Measurements from ENCODE around the gene ATP7B. TPM values are rescaled to one million over a fixed set of nuclear protein-coding genes. Genes with fewer than 3 reads are reported as not detected.

ATP7B gene
- total and polyA plus RNA-seq, 2 experiments from 2014 or later, result 2.2 to 12.8 TPM

GRCh38 chr13:51995677-51996551 is 15.3 kb downstream of the ATP7B start:
- Histone ChIP-seq H3F3A (replicated peaks; ENCODE audit: low read depth) (no peaks in the 10 kb centered on the region), H3K79me2 (replicated peaks; ENCODE audit: insufficient read depth) (no peaks in the 10 kb centered on the region), H3K27ac (ENCODE audit: low read depth) (no peak overlapping the region), H3K4me3 (no peak overlapping the region), H4K20me1 (replicated peaks; ENCODE audit: insufficient read depth) (no peaks in the 10 kb centered on the region), H3K4me1 (ENCODE audit: insufficient read depth) (peaks cover 22% of the 10 kb centered on the region), H3K27me3 (ENCODE audit: insufficient read depth) (no peaks in the 10 kb centered on the region), H3K9me2 (ENCODE audit: insufficient read depth) (no peaks in the 10 kb centered on the region), H3K4me2 (no peak overlapping the region), H3K36me3 (ENCODE audit: insufficient read depth) (no peaks in the 10 kb centered on the region), H2AFZ (no peak overlapping the region)
- no peaks in the 10 kb centered on the region for H3K36me3 Mint-ChIP-seq (ENCODE audit: low read depth)
- peak; percentile 33 for DNase-seq (ENCODE audit: low spot score)
- H3K4me3 Mint-ChIP-seq, result no peak overlapping the region
- no peaks in the 10 kb centered on the region for H3K9me3 Mint-ChIP-seq
- TF ChIP-seq, protein P1, sequence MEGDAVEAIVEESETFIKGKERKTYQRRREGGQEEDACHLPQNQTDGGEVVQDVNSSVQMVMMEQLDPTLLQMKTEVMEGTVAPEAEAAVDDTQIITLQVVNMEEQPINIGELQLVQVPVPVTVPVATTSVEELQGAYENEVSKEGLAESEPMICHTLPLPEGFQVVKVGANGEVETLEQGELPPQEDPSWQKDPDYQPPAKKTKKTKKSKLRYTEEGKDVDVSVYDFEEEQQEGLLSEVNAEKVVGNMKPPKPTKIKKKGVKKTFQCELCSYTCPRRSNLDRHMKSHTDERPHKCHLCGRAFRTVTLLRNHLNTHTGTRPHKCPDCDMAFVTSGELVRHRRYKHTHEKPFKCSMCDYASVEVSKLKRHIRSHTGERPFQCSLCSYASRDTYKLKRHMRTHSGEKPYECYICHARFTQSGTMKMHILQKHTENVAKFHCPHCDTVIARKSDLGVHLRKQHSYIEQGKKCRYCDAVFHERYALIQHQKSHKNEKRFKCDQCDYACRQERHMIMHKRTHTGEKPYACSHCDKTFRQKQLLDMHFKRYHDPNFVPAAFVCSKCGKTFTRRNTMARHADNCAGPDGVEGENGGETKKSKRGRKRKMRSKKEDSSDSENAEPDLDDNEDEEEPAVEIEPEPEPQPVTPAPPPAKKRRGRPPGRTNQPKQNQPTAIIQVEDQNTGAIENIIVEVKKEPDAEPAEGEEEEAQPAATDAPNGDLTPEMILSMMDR (conservative IDR thresholded peaks at IDR 0.05; ENCODE audit: low read depth in 2 of 2), result no peak
- TF ChIP-seq JUNB (IDR thresholded peaks at IDR 0.05; ENCODE audit: unreplicated experiment), result no peak
- TF ChIP-seq, protein P2, sequence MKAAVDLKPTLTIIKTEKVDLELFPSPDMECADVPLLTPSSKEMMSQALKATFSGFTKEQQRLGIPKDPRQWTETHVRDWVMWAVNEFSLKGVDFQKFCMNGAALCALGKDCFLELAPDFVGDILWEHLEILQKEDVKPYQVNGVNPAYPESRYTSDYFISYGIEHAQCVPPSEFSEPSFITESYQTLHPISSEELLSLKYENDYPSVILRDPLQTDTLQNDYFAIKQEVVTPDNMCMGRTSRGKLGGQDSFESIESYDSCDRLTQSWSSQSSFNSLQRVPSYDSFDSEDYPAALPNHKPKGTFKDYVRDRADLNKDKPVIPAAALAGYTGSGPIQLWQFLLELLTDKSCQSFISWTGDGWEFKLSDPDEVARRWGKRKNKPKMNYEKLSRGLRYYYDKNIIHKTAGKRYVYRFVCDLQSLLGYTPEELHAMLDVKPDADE (IDR thresholded peaks at IDR 0.05), result no peak
- H3K27ac Mint-ChIP-seq, result no peak overlapping the region; the same call in 1 of the 2 replicates
- peaks cover 14% of the 10 kb centered on the region for H3K27me3 Mint-ChIP-seq (ENCODE audit: insufficient read depth, low read depth, poor library complexity)
- peak; percentile 22 for ATAC-seq
- peaks cover 42% of the 10 kb centered on the region for H3K4me1 Mint-ChIP-seq

DNA sequence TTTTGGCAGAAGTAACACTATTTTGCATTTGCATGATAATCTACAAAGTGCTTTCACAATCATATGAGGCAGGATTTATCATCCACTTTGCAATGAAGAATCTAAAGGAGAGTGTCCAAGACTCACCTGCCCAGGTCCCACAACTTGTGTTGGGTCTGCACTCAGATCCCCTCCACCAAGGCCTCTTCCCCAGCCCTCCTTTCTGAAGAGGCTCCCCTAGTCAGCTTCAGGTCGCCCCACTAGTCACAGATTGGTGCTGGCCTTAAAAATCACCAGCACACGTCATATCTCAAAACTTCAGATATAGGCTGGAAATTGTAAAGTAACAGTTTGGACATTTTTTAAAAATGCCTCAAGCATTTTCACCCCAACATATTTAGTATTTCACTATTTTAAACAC is 17.5 kb downstream of the ATP7B start:
- Histone ChIP-seq H3K27ac (ENCODE audit: low read depth) (no peak overlapping the region), H3K9me2 (ENCODE audit: insufficient read depth) (no peaks in the 10 kb centered on the region), H2AFZ (no peak overlapping the region), H3K79me2 (replicated peaks; ENCODE audit: insufficient read depth) (no peaks in the 10 kb centered on the region), H3K4me1 (ENCODE audit: insufficient read depth) (peaks cover 12% of the 10 kb centered on the region; the same call in 1 of the 2 replicates), H3K4me2 (no peak overlapping the region), H3K4me3 (no peak overlapping the region), H3F3A (replicated peaks; ENCODE audit: low read depth) (no peaks in the 10 kb centered on the region), H3K36me3 (ENCODE audit: insufficient read depth) (no peaks in the 10 kb centered on the region), H4K20me1 (replicated peaks; ENCODE audit: insufficient read depth) (no peaks in the 10 kb centered on the region), H3K27me3 (ENCODE audit: insufficient read depth) (no peaks in the 10 kb centered on the region)
- peaks cover 7% of the 10 kb centered on the region for H3K27me3 Mint-ChIP-seq (ENCODE audit: insufficient read depth, low read depth, poor library complexity)
- no peak overlapping the region for H3K4me3 Mint-ChIP-seq
- DNase-seq (ENCODE audit: low spot score) (no peak), ATAC-seq (no peak)
- no peak overlapping the region for H3K27ac Mint-ChIP-seq
- H3K4me1 Mint-ChIP-seq, result peaks cover 25% of the 10 kb centered on the region
- no peaks in the 10 kb centered on the region for H3K36me3 Mint-ChIP-seq (ENCODE audit: low read depth)
- no peaks in the 10 kb centered on the region for H3K9me3 Mint-ChIP-seq
- TF ChIP-seq ZNF114 (CRISPR knock-in tag; IDR thresholded peaks at IDR 0.05) (no peak), EZH2 (IDR thresholded peaks at IDR 0.05; ENCODE audit: low read depth, unreplicated experiment) (no peak), POLR2AphosphoS5 (IDR thresholded peaks at IDR 0.05; ENCODE audit: low read depth) (no peak), CREB1 (CRISPR knock-in tag; IDR thresholded peaks at IDR 0.05; ENCODE audit: low read depth) (no peak), JUNB (IDR thresholded peaks at IDR 0.05; ENCODE audit: unreplicated experiment) (no peak), NANOG (IDR thresholded peaks at IDR 0.05; ENCODE audit: borderline replicate concordance) (no peak), ZNF331 (CRISPR knock-in tag; IDR thresholded peaks at IDR 0.05; ENCODE audit: low read depth) (no peak), EZH2phosphoT487 (IDR thresholded peaks at IDR 0.05; ENCODE audit: unreplicated experiment) (no peak), STAT1 (IDR thresholded peaks at IDR 0.05; ENCODE audit: unreplicated experiment) (no peak), REST (IDR thresholded peaks at IDR 0.05; ENCODE audit: unreplicated experiment) (no peak)
- TF ChIP-seq, protein P1 (conservative IDR thresholded peaks at IDR 0.05; ENCODE audit: low read depth in 2 of 2), result no peak
- TF ChIP-seq, protein P2 (IDR thresholded peaks at IDR 0.05), result no peak
